Measurements from ENCODE around the gene PAX8. TPM values are rescaled to one million over a fixed set of nuclear protein-coding genes. Genes with fewer than 3 reads are reported as not detected.

The PAX8 gene
- total RNA-seq, 4 donors from 2014 or later, result 0.58 to 2.1 (median 1.1) TPM

GRCh38 chr2:113240150-113240914, 38.4 kb downstream of the PAX8 start:
- Histone ChIP-seq H3K36me3 (no peaks in the 10 kb centered on the region), H3K27ac (replicated peaks in 1 of 4) (peak overlapping the region; percentile 74 to 81 (median 76)), H3K4me1 (peaks cover 27 to 51% (median 42%) of the 10 kb centered on the region in 4 donors), H3K27me3 (no peaks in the 10 kb centered on the region), H3K9me3 (no peaks in the 10 kb centered on the region), H3K4me3 (peak overlapping the region in 1 of 4 donors; percentile 1)
- 13% methylated on average over 15 of the region's 15 CpGs for WGBS
- no peak for DNase-seq (ENCODE audit: extremely low spot score)
- intact Hi-C loops (cut with DNase I), result no loop called here
- TF ChIP-seq EP300 (IDR thresholded peaks at IDR 0.05) (no peak), POLR2AphosphoS5 (IDR thresholded peaks at IDR 0.05) (peak; percentile 68 to 69)

- no peak for TF ChIP-seq CTCF (IDR thresholded peaks at IDR 0.05)
- TF ChIP-seq POLR2AphosphoS5 (IDR thresholded peaks at IDR 0.05), result no peak
- TF ChIP-seq POLR2A (IDR thresholded peaks at IDR 0.05; ENCODE audit: low read depth), result no peak
- no peak for TF ChIP-seq EP300 (IDR thresholded peaks at IDR 0.05)
- Histone ChIP-seq H3K9me3 (no peaks in the 10 kb centered on the region), H3K4me1 (peaks cover 27 to 51% (median 42%) of the 10 kb centered on the region in 4 donors), H3K36me3 (no peaks in the 10 kb centered on the region), H3K4me3 (no peak overlapping the region), H3K27ac (replicated peaks in 1 of 4) (peak overlapping the region; percentile 74 to 81 (median 76)), H3K27me3 (no peaks in the 10 kb centered on the region)
- WGBS, result 89% methylated on average over 9 of the region's 9 CpGs
- intact Hi-C loops (cut with DNase I), result no loop called here
- DNase-seq (ENCODE audit: extremely low spot score), result no peak
Observed at GRCh38 chr2:113238871-113239839, 39.6 kb downstream of the PAX8 start.

GRCh38 chr2:113237604-113238160, 41.0 kb downstream of the PAX8 start:
- Histone ChIP-seq H3K27me3 (no peaks in the 10 kb centered on the region), H3K27ac (replicated peaks in 1 of 4) (peak overlapping the region in 2 of 4 donors; percentile 20 to 73), H3K9me3 (no peaks in the 10 kb centered on the region), H3K4me1 (peaks cover 27 to 51% (median 42%) of the 10 kb centered on the region in 4 donors), H3K4me3 (no peak overlapping the region), H3K36me3 (no peaks in the 10 kb centered on the region)
- TF ChIP-seq CTCF (IDR thresholded peaks at IDR 0.05) (no peak), POLR2A (IDR thresholded peaks at IDR 0.05; ENCODE audit: low read depth) (no peak), EP300 (IDR thresholded peaks at IDR 0.05) (no peak), POLR2AphosphoS5 (IDR thresholded peaks at IDR 0.05) (no peak)
- intact Hi-C loops (cut with DNase I), result no loop called here
- DNase-seq (ENCODE audit: extremely low spot score), result no peak
- WGBS, result 88% methylated on average over 9 of the region's 9 CpGs

- DNase-seq (ENCODE audit: extremely low spot score), result no peak
- Histone ChIP-seq H3K27ac (replicated peaks in 1 of 4) (peak overlapping the region; percentile 13 to 76 (median 74)), H3K4me3 (peak overlapping the region; percentile 53 to 60 (median 56)), H3K36me3 (no peaks in the 10 kb centered on the region), H3K27me3 (no peaks in the 10 kb centered on the region), H3K4me1 (peaks cover 23 to 45% (median 37%) of the 10 kb centered on the region in 4 donors), H3K9me3 (no peaks in the 10 kb centered on the region)
- intact Hi-C loops (cut with DNase I), result no loop called here
- no peak for TF ChIP-seq EP300 (IDR thresholded peaks at IDR 0.05)
- TF ChIP-seq POLR2AphosphoS5 (IDR thresholded peaks at IDR 0.05), result no peak
- TF ChIP-seq CTCF (IDR thresholded peaks at IDR 0.05), result no peak
- no peak for TF ChIP-seq POLR2A (IDR thresholded peaks at IDR 0.05; ENCODE audit: low read depth)
- WGBS, result 89% methylated on average over 20 of the region's 38 CpGs
Observed at GRCh38 chr2:113236367-113237159, 42.2 kb downstream of the PAX8 start.
